GM12801 (cell line): ENCODE measurements around the gene INTS7.

Experiments
- CTCF ChIP-seq: IDR thresholded peaks from one replicate; pipeline ENCODE4 v1.5.1; 2011; ENCODE audit warnings: control low read depth; ENCODE audit not compliant: insufficient read length; ENCODE audit errors: extremely low read depth

Gene INTS7

GRCh38 chr1:211944733-211945500, 90.4 kb downstream of the INTS7 start:
- no peak for TF ChIP-seq CTCF

- TF ChIP-seq CTCF, result no peak
These were observed 92.8 kb downstream of the INTS7 start for GRCh38 chr1:211942583-211942982.

- no peak for TF ChIP-seq CTCF
These were observed 95.4 kb downstream of the INTS7 start for GRCh38 chr1:211939876-211940468.

- no peak for TF ChIP-seq CTCF
These were observed 96.8 kb downstream of the INTS7 start for GRCh38 chr1:211938561-211938997.

- TF ChIP-seq CTCF, result no peak
These were observed 99.8 kb downstream of the INTS7 start for GRCh38 chr1:211935448-211935970.

GRCh38 chr1:211933946-211934714, 101.2 kb downstream of the INTS7 start:
- no peak for TF ChIP-seq CTCF

- no peak for TF ChIP-seq CTCF
These were observed 102.5 kb downstream of the INTS7 start for GRCh38 chr1:211932933-211933254.
